Body of pancreas (tissue), 4 donors: ENCODE data around the gene TMEM201. TPM values are rescaled to one million over a fixed set of nuclear protein-coding genes. Genes with fewer than 3 reads are reported as not detected.

Experiments
- ATAC-seq: fragments of 150-250 bp; one replicate; pipeline ENCODE4 v1.9.1; 2016
- DNase-seq, 4 donors: peaks; one replicate each; pipeline ENCODE4 v3.0.0-alpha.2; 2019
- H3K27ac ChIP-seq, 4 donors: fragments of 200-600 bp; sonication (generic); 1 replicate in 3 of 4; 2 replicates in 1 of 4; pipeline versions ENCODE4 v1.5.1 to v1.6.1; 2016 to 2019; ENCODE audit warnings: mild to moderate bottlenecking in 1 of 4, mixed read lengths in 1 of 4, moderate library complexity in 1 of 4
- H3K27me3 ChIP-seq, 2 donors: fragments of 200-600 bp; sonication (generic); one replicate each; pipeline ENCODE4 v1.6.0; 2016; ENCODE audit warnings: mild to moderate bottlenecking in 1 of 2
- H3K36me3 ChIP-seq, 2 donors: fragments of 200-600 bp; sonication (generic); replicated peaks in 1 of 2; 2 replicates each; pipeline ENCODE4 v1.5.1; 2016; ENCODE audit warnings: low read depth in 2 of 2; ENCODE audit not compliant: insufficient read depth in 1 of 2
- H3K4me1 ChIP-seq: fragments of 200-600 bp; sonication (generic); one replicate; pipeline ENCODE4 v1.6.0; 2016
- H3K4me3 ChIP-seq, 2 donors: fragments of 200-600 bp; sonication (generic); 1 replicate in 1 of 2; 2 replicates in 1 of 2; pipeline ENCODE4 v1.5.1; 2016 to 2019
- H3K9me3 ChIP-seq, 3 donors: fragments of 200-600 bp; sonication (generic); 1 replicate in 2 of 3; 2 replicates in 1 of 3; pipeline ENCODE4 v1.5.1; 2016
- CTCF ChIP-seq, 7 experiments: fragments of 450-650 bp in 4 of 7; fragments of 200-600 bp in 3 of 7; sonication (generic) in 3 of 7; IDR thresholded peaks; one replicate each; pipeline ENCODE4 v1.5.1; 2016 to 2019; ENCODE audit warnings: antibody characterized with exemption in 7 of 7
- POLR2A ChIP-seq, 3 donors: fragments of 450-650 bp; IDR thresholded peaks; one replicate each; pipeline ENCODE4 v1.6.1; 2016; ENCODE audit warnings: antibody characterized with exemption in 3 of 3, mild to moderate bottlenecking in 2 of 3
- WGBS, 2 donors: methylation state at CpG; one replicate each; pipeline ENCODE4 v1.1.5; 2017; 5-methylcytosine and 5-hydroxymethylcytosine counted together
- intact Hi-C: fragments of 100-400 bp; cut with DNase I; formaldehyde crosslinking; loops from one replicate; pipeline ENCODE4 v1.15.1; 2023
- total RNA-seq, 2 donors: library from RNA; depleted of rRNA; stranded (reverse); fragments of >200 nt; gene quantifications; one replicate each; pipeline ENCODE4 v1.1.0, GENCODE V29; 2016

Gene TMEM201
- total RNA-seq, 2 donors from 2014 or later: 7.3 to 12.5 TPM

GRCh38 chr1:9610548-9610947 is 21.8 kb downstream of the TMEM201 start:
- WGBS, 2 donors: 94 to 97% methylated on average over 18 to 23 of the region's 25 CpGs
- no peaks in the 10 kb centered on the region for H3K4me1 ChIP-seq
- DNase-seq (no peak), ATAC-seq (no peak)
- peaks cover 0 to 5% of the 10 kb centered on the region in 2 donors for H3K36me3 ChIP-seq
- H3K9me3 ChIP-seq: no peaks in the 10 kb centered on the region
- H3K27ac ChIP-seq: no peak overlapping the region
- no peak for TF ChIP-seq POLR2A (IDR thresholded peaks at IDR 0.05)
- TF ChIP-seq CTCF (IDR thresholded peaks at IDR 0.05): no peak
- intact Hi-C loops: no loop called here
- no peak overlapping the region for H3K4me3 ChIP-seq
- no peaks in the 10 kb centered on the region for H3K27me3 ChIP-seq

GRCh38 chr1:9611716-9612115 is 23.0 kb downstream of the TMEM201 start:
- intact Hi-C loops: no loop called here
- TF ChIP-seq POLR2A (IDR thresholded peaks at IDR 0.05) (no peak), CTCF (IDR thresholded peaks at IDR 0.05) (no peak)
- DNase-seq (no peak), ATAC-seq (no peak)
- no peak overlapping the region for H3K27ac ChIP-seq
- H3K4me1 ChIP-seq: no peaks in the 10 kb centered on the region
- no peaks in the 10 kb centered on the region for H3K9me3 ChIP-seq
- no peak overlapping the region for H3K4me3 ChIP-seq
- no peaks in the 10 kb centered on the region for H3K27me3 ChIP-seq
- H3K36me3 ChIP-seq: peaks cover 0 to 5% of the 10 kb centered on the region in 2 donors
- WGBS, 2 donors: 89 to 100% methylated on average over 2 to 13 of the region's 13 CpGs

- intact Hi-C loops: no loop called here
- Histone ChIP-seq H3K9me3 (no peaks in the 10 kb centered on the region), H3K36me3 (peaks cover 0 to 5% of the 10 kb centered on the region in 2 donors), H3K27me3 (no peaks in the 10 kb centered on the region), H3K4me3 (no peak overlapping the region), H3K4me1 (no peaks in the 10 kb centered on the region), H3K27ac (no peak overlapping the region)
- DNase-seq (no peak), ATAC-seq (no peak)
- TF ChIP-seq POLR2A (IDR thresholded peaks at IDR 0.05) (no peak), CTCF (IDR thresholded peaks at IDR 0.05) (no peak)
- WGBS, 2 donors: 86 to 92% methylated on average over 8 to 11 of the region's 11 CpGs
These were observed 23.6 kb downstream of the TMEM201 start for GRCh38 chr1:9612162-9612845.

- TF ChIP-seq CTCF (IDR thresholded peaks at IDR 0.05) (no peak), POLR2A (IDR thresholded peaks at IDR 0.05) (no peak)
- no peak overlapping the region for H3K27ac ChIP-seq
- no peaks in the 10 kb centered on the region for H3K9me3 ChIP-seq
- no peaks in the 10 kb centered on the region for H3K4me1 ChIP-seq
- no peak for ATAC-seq
- WGBS, 2 donors: 85 to 100% methylated on average over 2 to 19 of the region's 20 CpGs
- no peak overlapping the region for H3K4me3 ChIP-seq
- no peaks in the 10 kb centered on the region for H3K27me3 ChIP-seq
- peaks cover 0 to 5% of the 10 kb centered on the region in 2 donors for H3K36me3 ChIP-seq
- DNase-seq: no peak
- intact Hi-C loops: no loop called here
These were observed 24.3 kb downstream of the TMEM201 start for GRCh38 chr1:9612871-9613624.
